CD4-positive, alpha-beta T cell treated with Interferon gamma for 1 hour (primary cell): Measurements from ENCODE around the gene C22orf15.
A peak's percentile ranks its signal among the peaks of the same experiment; 100 is the strongest.

Experiments used
- DNase-seq: peaks from one replicate; pipeline ENCODE4 v3.0.0-alpha.2; 2020

C22orf15 gene

DNA sequence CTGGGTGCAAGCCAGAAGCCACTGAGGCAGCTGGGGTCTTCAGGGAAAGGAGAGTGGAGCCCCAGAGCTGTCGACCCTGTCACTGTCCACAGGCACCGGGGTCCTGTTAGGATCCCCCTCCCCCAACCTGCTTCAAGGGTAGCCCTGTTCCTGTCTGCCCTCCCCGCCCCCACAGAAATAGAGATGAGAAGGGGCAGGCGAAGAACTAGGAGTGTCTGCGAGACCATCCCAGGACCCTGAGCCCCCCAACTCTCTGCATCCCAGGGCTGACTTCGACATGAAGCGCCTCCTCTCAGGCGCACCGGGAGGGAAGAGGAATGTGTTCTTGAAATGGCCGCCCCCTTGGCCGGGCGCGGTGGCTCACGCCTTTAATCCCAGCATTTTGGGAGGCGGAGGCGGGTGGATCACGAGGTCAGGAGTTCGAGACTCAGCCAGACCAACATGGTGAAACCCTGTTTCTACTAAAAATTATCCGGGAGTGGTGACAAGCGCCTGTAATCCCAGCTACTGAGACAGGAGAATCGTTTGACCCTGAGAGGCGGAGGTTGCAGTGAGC is 11.3 kb upstream of the C22orf15 start:
- no peak for DNase-seq

DNA sequence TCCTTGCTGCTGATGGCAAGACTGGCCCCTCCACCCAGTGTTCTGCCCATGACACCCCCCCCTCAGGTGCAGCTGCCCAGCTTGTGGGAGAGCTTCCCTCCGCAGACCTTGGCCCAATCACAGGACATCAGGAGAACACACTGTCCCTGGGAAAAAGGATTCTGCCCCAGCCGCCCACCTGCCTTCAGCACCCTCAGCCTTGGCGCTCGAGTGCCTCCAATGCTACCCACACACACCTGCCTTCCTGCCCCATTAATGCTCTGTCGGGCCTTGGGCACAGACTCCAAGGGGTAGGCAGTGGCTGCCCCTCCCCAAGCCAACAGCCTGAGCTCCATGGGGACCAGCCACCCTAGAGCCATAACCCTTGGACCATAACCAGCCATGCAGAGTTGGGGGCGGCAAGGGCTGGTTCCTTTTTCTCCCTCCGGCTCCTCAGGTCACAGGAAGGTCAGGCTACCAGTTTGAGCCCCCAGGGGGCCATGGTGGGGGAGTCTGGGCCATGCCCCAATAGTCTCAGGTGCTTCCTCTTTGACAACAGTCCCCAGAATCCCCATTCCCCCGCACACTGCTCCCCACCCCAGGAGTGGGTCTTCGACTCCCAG is 10.6 kb upstream of the C22orf15 start:
- DNase-seq = peak; percentile 78

DNA sequence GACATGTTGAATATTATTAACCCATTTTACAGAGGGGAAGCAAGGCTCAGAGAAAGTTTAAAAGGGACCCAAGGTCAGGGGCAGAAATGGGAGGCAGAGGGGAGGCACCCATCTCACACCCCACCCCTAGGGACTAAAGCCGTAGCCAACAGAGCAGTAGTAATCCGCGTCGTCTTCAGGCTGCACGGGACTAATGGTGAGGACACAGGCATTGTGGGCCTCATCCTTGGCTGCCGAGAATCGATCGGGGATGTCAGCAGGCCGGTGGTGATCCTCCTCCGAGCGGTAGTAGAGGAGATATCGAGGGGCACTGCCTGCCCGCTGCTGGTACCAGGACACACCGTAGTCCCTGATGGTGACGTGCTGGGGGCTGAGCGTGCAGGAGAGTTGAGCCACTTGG is 10.0 kb upstream of the C22orf15 start:
- peak; percentile 16 for DNase-seq

DNA sequence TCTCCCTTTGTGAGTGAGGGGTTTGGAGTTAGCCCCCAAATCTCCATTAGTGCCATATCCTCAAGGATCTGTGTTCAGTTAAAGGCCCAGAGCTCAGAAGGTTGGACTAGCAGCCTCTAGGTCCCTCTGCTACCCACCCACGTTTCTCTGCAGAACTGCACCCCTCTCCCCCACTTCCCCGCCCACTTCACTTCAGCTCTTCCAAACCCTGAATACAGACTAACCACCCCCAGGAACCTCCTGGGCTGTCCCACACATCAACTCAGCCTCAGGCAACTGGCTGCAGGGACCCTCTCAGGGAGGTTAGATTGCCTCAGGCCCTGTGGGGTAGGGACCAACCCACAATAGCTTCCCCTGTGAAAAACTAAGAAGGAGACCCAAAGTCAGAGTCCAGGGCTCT is 9.4 kb upstream of the C22orf15 start:
- no peak for DNase-seq

DNA sequence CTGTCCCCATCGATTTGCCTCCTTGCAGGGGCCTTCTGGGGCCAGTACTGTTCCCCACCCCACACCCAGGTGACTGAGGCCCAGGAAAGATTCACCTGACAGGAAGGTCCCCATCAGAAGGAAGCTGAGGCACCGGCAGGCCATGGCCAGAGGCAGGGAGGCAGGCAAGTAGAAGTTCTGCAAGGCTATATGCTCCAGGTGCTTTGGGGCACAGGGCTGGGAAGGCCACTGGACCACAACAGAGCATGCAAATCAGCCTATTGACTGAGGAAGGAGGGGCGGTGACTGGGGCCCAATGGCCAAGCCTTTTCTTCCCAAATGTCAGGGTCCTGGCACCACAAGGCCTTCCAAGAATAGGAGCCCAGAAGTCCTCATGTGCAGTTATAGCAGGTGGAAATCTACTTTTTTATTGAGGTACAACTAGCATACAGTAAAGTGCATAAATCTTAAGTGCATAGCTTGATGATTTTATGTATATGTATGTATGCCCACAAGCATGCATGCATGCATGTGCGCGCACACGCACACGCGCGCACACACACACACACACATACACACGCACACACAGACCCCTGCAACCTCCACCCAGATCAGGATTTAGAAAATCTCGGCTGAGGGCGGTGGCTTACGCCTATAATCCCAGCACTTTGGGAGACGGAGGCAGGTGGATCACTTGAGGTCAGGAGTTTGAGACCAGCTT is 8.4 kb upstream of the C22orf15 start, which contains the start of gene VPREB3:
VPREB3 (minus strand) TSS at position 206 of the 700 bp plus-strand sequence; CDS start at position 144, 62 bp downstream.
- no peak for DNase-seq

DNA sequence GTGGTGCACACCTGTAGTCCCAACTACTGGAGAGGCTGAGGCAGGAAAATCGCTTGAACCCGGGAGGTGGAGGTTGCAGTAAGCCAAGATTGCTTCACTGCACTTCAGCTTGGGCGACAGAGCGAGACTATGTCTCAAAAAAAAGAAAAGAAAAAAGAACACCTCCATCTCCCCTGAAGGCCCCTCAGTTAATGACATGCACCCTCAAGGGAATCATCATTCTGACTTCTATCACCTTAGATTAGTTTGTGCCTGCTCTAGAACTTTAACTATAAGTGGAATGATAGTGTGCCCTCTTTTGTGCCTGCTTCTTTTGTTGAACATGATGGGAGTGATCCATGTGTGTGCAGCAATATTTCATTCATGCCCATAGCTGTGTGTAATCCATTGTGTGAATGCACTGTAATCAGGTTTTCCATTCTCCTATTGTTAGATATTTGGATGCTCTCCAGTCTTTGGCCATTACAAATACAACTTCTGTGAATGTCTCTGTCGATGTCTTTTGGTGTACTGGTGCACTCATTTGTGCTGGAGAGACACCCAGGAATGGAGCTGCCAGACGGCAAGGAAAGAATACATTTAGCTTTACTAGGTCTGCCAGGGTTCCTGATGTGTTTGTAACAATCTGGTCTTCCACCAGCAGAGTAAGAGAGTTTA is 7.7 kb upstream of the C22orf15 start:
- no peak for DNase-seq

DNA sequence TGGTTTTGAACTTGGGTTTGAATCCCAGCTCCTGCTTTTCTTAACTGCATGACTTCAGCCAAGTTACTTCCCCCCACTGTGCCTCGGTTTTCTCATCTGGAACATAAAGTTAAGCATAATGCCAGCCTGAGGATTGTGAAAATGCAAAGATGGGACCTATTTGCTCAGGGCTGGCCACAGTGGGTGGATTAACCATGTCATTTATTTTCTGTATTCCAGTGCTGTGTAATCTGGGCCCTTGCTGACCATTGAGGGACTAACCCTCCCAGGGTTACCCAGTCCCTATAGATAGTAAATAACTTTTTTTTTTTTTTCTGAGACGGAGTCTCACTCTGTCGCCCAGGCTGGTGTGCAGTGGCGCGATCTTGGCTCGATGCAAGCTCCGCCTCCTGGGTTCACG is 7.1 kb upstream of the C22orf15 start:
- no peak for DNase-seq

DNA sequence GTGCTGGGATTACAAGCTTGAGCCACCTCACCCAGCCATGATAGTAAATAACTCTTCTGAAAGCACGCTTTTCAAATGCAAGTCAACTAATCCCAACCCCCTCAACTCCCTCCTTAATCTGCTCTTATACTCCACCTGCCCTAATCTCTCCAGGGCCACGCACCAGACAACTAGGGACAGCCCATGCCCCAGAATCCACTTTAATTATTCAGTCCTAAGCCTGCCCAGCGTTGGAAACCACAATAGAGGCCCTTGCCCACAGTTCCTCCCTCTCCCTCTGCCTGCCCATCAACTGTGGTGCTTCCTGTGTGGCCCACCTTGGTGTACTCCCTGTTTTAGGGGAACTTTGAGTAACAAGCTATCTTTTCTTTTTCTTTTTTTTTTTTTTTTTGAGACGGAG is 5.9 kb upstream of the C22orf15 start:
- DNase-seq = no peak

DNA sequence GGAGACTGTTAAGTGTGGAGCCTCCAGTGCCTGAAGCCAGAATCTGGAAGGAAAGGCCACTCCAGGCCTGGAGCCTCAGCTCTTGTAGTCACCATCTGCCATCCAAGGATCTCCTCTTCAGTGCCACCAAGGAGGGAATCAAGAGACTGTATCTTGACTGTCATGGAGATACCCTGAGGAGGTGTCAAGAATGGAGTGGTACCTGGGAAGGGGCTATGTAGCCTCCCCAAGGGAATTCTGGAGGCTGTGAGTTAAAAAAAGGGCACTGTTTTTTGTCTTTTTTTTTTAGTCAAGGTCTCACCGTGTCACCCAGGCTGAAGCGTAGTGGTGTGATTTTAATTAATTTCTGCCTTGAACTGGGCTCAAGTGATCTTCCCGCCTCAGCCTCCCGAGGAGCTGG is 3.2 kb upstream of the C22orf15 start:
- no peak for DNase-seq

DNA sequence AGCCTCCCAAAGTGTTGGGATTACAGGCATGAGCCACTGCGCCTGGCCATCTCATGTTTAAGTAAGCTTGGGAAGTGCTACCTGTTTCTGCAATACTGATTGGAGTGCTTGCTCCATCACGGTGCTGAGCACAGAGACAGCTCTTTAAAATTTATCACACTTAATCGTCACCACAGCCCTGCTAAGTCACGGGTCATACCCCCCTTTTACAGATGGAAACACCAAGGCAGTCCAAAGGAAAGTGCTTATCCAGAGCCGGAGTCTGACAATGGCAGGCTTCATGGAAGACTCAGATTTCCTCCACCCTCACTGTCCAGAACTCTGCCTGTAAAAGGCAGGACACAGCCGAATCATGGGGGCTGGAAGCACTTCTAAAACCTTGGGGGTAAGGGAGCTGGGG is 2.7 kb upstream of the C22orf15 start:
- no peak for DNase-seq

DNA sequence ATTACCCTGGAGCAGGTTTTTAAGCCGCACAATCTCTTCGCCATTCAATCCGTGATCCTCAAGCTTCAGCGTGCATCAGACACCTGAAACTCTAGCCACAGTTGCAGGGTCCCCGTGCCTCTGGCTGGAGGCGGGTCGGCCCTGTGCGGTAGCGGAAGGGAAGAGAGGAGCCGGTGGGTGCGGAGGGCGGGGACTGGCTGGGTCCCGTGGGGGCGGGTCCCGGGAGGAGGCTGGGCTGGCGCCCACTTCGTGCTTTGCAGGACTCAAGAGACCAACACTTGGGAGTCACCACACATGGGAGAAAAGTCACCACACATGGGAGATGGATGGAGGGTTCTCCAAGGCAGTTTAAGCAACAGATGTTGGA is 772 bp downstream of the C22orf15 start:
- peak; percentile 29 for DNase-seq

DNA sequence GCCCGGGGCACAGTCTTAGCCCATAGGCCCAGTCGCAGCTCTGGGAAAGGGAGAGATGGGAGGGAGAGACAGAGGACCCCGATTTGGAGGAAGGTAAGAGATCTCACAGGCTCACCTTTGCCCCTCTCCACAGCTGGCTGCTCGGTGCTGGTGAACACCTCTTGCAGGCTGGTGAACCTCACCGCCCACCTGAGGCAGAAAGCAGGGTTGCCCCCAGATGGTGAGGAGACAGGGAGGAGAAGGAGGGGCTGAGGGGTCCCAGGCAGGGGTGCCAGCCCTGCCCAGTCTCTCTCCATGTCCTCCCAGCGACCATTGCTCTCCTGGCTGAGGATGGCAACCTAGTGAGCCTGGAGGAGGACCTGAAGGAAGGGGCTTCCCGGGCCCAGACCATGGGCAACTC is 1.2 kb downstream of the C22orf15 start:
- DNase-seq = no peak

DNA sequence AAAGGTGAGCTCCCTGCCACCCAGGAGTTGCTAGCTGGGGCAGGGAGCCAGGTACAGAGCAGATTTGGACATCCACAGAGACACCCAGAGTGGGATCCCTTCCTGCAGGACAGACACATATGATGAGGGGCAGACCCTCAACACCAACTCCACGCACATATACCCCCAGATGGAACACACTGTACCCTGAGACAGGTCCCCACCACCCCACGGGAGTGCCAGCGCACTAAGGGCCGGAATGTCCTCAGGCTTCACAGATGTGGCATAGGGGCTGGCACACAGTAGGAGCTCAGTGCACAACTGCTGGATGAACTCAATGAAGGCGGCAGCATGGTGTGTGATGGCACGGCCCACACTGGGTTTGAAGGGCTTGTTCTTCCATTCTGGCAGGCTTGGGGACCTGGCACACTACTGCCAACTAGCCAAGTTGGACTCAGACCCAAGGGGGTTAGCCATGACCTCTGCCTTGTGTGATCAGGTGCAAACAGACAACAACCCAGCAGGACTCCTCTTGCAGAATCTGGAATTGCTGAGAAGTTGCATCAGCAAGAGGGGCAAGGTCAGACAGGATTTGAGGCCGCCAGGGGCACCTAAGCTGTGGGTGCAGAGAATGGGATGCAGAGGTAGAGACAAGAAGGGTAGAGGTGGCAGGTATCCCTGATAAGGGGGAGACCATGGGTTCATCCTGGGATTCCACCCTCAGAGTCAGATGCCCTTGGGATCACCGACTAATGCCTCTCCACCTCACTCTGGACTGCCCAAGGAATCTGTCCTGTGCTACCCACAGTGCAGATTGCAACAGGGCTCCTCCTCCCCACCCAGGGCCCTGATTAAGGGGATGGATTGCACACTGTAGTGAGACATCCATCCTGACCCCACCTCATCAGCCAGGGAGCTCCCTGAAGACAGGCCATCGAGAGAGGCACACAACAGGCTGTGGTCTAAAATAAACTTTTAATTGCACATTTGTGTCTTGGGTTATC is 2.4 kb downstream of the C22orf15 start:
- no peak for DNase-seq

DNA sequence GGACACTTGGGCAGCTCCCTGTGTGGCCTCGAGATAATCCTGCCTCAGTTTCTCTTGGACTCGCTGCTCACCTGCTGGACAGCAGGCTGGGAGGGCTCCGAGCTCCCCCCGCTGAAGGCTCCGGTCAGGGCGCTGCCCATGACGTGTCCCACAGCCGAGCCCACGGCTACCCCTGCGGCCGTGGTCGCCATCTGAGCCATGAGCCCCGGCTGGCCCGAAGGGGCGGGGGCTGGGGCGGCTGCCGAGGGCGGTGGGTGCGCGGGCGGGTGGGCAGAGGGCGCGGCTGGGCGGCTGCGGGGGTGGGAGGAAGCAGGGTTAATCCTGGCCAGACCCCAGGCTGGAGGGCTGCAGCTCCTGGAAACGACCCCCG is 4.5 kb downstream of the C22orf15 start:
- no peak for DNase-seq

DNA sequence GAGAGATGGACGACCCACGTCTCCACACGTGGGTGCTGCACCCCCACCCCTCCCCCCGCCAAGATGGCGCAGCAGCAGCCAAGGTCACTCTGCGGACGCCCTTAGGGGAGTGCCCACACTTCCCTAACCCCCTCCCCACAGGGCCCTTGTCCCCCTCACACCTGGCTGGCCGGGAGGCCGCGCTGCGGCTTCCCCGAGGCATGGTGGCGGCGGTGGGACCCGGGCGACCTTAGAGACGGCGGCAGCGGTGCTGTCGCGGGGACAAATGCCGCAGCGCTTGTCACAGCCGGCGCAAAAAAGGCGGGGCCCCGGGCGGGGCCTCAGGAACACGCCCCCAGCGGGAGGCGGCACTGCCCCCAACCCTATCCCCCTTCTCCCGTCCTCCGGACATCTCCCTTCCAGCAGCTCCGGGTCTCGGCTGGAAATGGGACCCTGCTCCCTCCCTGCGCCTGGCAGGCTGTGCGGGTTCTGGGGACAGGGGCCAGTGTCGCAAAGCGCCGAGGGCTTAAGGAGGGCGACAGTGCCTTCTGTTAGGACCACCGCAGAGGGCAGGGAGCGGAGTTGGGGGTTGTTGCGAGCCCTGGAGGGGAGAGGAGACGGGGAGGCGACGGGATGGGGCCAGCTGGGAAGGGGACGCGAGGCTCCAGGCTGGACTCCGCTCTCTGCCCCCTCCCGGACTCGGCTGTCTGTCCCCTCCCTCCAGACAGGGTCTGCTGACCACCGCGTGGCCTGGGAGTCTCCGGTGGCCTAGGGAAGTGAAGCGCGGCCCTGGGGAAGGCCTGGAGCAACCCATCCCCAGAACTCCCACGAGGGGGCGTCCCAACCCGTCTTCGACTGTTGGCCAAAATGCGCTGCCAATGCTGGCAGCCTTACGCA is 5.1 kb downstream of the C22orf15 start, which contains the start of gene CHCHD10:
CHCHD10 (minus strand) TSS at position 300 of the 876 bp plus-strand sequence; CDS start at position 202, 98 bp downstream.
- DNase-seq = peak; percentile 71

DNA sequence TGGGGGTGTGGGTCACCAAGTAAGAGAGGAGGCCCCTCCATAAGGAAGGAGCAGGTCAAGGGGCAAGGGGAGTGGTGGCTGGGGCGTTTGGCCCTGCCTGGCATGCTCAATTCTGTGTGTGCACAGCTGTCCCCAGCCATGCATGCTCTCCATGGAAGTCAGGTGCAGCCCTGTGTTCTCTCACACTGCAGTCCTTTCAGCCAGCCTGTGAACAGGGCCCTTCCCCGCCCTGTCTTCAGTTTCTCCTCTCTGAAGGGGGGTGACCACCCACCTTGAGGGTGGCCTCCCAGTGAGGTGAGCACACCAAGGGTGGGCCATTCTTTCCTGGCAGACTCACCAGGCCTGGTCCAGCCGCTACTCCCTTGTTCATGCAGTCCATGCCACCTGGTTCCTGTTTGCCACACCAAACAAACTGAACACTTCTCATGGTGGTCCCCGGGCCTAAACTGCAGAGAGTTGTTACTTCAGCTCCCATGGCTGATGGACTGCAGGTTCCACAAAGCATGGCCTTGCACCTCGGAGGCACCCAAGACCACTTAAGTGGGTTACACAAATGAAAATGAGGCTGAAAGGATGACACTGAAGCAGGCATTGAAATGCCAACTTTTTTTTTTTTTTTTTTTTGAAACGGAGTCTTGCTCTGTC is 6.7 kb downstream of the C22orf15 start:
- no peak for DNase-seq

DNA sequence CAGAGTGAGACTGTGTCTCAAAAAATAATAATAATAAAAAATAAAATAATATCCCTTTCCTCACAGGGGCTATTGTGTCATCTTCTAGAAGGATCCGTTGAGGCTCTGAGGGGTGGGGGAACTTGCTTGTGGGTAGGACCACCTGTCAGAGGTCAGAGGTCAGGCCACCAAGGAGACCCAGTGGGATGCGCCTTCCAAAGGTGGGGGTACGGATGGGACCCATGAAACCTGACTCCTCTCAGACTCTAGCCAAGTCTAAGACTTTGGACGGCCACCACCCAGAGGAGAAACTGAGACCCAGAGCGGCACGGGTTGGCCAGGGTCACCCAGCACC is 9.5 kb downstream of the C22orf15 start:
- DNase-seq = no peak

DNA sequence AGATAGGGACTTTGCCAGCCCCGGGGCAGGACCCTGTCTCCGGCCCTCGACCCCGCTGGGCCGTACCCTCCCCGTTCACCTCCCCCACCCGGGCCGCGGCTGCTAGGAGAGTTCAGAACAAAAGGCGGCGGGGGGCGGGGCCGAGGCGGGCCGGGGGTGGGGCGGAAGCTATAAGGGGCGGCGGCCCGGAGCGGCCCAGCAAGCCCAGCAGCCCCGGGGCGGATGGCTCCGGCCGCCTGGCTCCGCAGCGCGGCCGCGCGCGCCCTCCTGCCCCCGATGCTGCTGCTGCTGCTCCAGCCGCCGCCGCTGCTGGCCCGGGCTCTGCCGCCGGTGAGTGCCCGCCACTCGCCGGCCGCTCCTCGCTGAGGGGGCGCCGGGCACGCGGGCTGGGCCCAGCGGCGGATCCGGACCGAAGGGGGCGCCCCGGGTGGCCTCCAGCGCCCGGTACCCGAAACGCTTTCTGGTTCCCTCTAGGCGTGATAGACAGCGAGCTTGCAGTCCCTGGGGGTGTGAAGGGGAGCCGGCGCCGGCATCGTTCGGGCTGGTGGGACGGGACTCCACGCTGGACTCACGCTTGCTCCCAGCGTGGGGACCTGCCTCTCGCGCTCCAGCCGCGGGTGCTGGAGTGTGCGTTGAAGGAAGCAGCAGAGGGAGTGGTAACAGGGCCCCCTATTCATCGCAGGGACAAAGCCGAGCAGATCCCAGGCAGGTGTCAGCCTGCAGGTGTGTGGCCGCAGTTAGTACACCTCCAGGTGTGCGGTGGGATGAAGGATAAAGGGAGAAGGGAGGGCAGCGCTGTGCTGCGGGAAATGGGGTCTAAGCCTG is 10.1 kb downstream of the C22orf15 start, which contains the start of gene MMP11:
MMP11 (plus strand) TSS at position 201 of the 825 bp plus-strand sequence; CDS start at position 223, 22 bp downstream.
- DNase-seq = peak; percentile 52

DNA sequence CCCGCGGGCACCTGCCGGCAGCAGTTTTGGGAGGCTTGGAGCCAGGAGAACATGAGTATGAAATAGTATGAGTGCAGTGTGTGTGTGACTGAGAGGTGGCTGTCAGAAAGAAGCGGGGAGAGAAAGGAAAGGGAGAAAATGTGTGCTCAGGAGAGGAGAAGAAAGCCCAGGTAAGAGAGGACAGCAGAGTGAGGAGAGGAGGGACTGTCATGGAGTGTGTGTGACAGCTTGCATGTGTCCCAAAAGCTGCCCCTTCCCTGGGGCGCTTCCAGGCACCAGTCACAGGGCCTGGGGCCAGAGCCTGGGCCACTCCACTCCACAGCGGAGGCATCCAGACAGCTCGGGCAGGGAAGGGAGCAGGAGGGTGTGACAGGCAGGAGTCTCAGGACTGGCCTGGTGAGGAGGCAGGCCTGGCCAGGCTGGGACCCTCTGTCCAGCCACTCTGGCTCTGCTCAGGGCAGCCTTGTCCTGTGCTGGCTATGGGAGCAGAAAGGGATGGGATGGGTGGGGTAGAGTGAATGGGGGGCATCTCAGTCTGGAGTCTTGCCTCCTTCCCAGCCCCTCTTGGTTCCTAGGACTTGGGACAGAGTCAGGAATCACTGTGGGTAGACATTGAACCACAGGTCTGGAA is 10.8 kb downstream of the C22orf15 start:
- no peak for DNase-seq
